RWPE2 (cell line): ENCODE results near the gene GPX1.
A peak's percentile ranks its signal among the peaks of the same experiment; 100 is the strongest.

Source experiments
- ATAC-seq: fragments of 200-7000 bp; cut with Tn5 transposase; 3 replicates; pipeline ENCODE4 v1.9.1; 2021; ENCODE audit warnings: low read depth
- DNase-seq: peaks from one replicate; pipeline ENCODE4 v3.0.0-alpha.2; 2020; ENCODE audit warnings: low spot score
- H3K27ac ChIP-seq: fragments of 450-650 bp; 2 replicates; pipeline ENCODE4 v1.5.1; 2017; ENCODE audit warnings: mild to moderate bottlenecking; ENCODE audit not compliant: poor library complexity, severe bottlenecking
- H3K27me3 ChIP-seq: fragments of 250-450 bp; sonication (Bioruptor Pico); 2 replicates; pipeline ENCODE4 v1.5.1; 2021; ENCODE audit warnings: mild to moderate bottlenecking, moderate library complexity; ENCODE audit not compliant: insufficient read depth, poor library complexity, severe bottlenecking
- H3K36me3 ChIP-seq: fragments of 250-450 bp; sonication (Bioruptor Pico); 2 replicates; pipeline ENCODE4 v1.5.1; 2020; ENCODE audit warnings: low read depth, mild to moderate bottlenecking, moderate library complexity
- H3K4me1 ChIP-seq: fragments of 250-450 bp; sonication (Bioruptor Pico); 2 replicates; pipeline ENCODE4 v1.5.1; 2021; ENCODE audit warnings: mild to moderate bottlenecking, moderate library complexity; ENCODE audit not compliant: insufficient read depth, poor library complexity, severe bottlenecking
- H3K4me3 ChIP-seq: fragments of 250-450 bp; sonication (Bioruptor Pico); 2 replicates; pipeline ENCODE4 v1.5.1; 2021; ENCODE audit warnings: mild to moderate bottlenecking, moderate library complexity; ENCODE audit not compliant: severe bottlenecking
- H3K9me3 ChIP-seq: fragments of 250-450 bp; sonication (Bioruptor Pico); 2 replicates; pipeline ENCODE4 v1.5.1; 2021; ENCODE audit warnings: mild to moderate bottlenecking, moderate library complexity; ENCODE audit not compliant: severe bottlenecking
- TF ChIP-seq, protein P1 (sequence below): fragments of 450-650 bp; IDR thresholded peaks from one replicate; pipeline ENCODE4 v1.5.1; 2017; ENCODE audit warnings: mild to moderate bottlenecking, moderate library complexity; ENCODE audit not compliant: poor library complexity, severe bottlenecking

Gene GPX1

DNA sequence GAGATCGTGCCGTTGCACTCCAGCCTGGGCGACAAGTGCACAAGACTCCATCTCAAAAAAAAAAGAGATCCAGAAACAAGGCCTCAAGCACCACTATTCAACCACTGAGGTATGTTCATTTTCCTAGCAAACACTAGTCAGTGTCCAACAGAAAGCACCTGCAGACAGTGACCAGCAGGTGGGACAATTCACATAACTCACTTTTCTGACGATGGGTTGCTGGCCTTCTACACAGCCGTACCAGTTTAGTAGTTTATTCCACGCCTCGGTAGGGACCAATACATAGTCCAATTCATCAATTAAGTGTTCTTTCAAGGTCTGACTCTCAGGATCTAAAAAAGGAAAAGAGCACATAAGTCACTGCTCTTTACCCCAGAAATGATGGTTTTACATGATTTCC is 30.7 kb downstream of the GPX1 start:
- Histone ChIP-seq H3K36me3 (peaks cover 95% of the 10 kb centered on the region), H3K4me1 (peaks cover 6% of the 10 kb centered on the region), H3K4me3 (no peak overlapping the region), H3K27ac (peak overlapping the region; percentile 17), H3K27me3 (no peaks in the 10 kb centered on the region), H3K9me3 (no peaks in the 10 kb centered on the region)
- TF ChIP-seq, protein P1, sequence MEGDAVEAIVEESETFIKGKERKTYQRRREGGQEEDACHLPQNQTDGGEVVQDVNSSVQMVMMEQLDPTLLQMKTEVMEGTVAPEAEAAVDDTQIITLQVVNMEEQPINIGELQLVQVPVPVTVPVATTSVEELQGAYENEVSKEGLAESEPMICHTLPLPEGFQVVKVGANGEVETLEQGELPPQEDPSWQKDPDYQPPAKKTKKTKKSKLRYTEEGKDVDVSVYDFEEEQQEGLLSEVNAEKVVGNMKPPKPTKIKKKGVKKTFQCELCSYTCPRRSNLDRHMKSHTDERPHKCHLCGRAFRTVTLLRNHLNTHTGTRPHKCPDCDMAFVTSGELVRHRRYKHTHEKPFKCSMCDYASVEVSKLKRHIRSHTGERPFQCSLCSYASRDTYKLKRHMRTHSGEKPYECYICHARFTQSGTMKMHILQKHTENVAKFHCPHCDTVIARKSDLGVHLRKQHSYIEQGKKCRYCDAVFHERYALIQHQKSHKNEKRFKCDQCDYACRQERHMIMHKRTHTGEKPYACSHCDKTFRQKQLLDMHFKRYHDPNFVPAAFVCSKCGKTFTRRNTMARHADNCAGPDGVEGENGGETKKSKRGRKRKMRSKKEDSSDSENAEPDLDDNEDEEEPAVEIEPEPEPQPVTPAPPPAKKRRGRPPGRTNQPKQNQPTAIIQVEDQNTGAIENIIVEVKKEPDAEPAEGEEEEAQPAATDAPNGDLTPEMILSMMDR: no peak
- ATAC-seq: peak; percentile 29; the same call in 1 of the 3 replicates
- no peak for DNase-seq

DNA sequence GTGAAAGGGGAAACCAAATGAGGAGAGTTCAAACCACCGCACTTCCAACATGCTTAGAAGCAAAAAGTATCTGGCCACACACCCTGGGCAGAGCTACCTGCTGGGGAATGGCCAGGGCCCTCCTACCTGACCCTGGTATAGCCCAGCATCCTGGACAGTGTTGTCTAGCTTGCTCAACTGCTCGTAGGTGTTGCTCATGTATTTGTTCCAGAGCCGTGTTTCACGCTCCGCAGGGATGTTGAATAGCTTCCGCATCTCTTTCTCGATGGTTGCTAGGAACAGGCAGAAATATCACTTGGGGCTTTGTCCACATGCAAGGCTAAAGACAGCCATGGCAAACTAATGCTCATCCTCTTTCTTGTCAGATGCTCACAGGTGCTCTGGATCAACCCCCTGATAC is 33.4 kb downstream of the GPX1 start:
- H3K9me3 ChIP-seq: no peaks in the 10 kb centered on the region
- H3K27me3 ChIP-seq: no peaks in the 10 kb centered on the region
- ATAC-seq: no peak
- peaks cover 93% of the 10 kb centered on the region for H3K36me3 ChIP-seq
- peaks cover 6% of the 10 kb centered on the region for H3K4me1 ChIP-seq
- no peak overlapping the region for H3K4me3 ChIP-seq
- DNase-seq: no peak
- TF ChIP-seq, protein P1: no peak
- H3K27ac ChIP-seq: no peak overlapping the region

DNA sequence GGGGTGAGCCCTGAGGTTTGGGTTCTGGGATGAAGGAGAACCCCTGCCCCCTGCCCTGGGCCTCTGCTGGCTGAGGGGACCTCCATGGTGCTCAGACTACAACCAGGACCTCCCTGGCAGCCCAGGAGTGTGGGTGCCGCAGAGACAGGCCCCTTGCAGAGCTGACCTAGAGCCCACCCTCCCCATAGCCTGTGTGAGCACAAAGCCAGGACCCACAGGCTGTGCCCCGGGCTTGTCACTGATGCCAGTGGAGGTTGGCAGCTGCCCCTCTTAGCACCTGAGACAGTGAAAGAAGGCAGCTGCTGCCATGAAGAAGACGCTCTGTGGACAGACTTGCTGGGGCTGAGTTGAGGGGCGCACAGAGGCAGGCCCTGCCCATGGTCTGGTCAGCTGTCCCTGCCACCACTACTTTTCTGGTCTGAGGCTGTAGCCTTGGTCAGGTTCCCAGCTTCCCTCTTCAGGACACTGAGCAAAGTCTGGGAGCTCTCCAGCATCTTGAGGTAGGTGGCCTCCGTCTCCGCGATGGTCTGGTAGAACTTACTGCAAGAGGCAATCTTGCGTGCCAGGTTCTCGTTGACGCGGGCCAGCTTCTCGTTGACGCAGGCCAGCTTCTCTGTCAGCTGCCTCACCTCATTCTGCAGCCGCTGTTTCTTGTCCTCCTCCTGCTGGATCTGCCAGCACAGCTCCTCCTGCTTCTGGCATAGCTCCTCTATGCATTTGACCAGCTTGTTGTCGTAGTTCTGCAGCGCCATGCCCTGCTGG is 41.3 kb downstream of the GPX1 start:
- Histone ChIP-seq H3K9me3 (no peaks in the 10 kb centered on the region), H3K4me1 (no peaks in the 10 kb centered on the region), H3K27me3 (no peaks in the 10 kb centered on the region), H3K27ac (no peak overlapping the region), H3K36me3 (peaks cover 78% of the 10 kb centered on the region), H3K4me3 (no peak overlapping the region)
- TF ChIP-seq, protein P1: no peak
- DNase-seq (no peak), ATAC-seq (no peak)

DNA sequence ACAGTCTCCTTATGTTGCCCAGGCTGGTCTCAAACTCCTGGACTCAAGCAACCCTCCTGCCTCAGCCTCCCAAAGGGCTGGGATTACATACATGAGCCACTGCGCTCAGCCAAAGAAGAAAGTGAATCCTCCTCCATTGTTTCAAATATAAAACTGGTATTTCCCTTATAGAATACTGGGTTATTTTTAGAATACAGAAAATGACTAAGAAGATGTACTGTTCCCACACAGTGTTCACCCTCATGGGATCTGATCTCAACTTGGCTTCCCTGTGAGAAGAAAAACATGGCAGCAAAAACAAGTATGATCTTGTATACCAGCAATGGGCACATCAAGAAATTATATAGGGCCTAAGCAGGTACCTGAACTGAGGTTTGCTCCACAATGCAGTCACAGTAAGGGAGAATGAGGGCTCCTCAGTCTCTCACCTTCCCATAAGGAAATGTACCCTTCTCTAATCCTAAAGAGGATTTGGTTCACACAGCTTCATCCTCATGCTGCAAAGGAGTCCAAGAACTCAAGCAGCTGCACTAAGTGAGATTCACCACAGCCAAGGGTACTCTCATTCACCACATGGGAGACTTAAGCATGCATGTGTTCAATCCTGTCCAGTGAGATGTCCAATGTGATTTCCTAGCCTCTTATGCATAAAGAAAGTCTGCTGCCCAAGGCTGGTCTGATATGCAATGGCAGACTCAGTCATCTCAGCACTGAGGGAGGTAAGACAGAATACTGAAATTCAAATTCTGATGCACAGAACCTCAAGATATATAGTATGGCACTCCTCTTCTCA is 44.1 kb downstream of the GPX1 start:
- no peak for ATAC-seq
- no peak for DNase-seq
- TF ChIP-seq, protein P1: no peak
- no peaks in the 10 kb centered on the region for H3K27me3 ChIP-seq
- H3K27ac ChIP-seq: no peak overlapping the region
- H3K4me1 ChIP-seq: no peaks in the 10 kb centered on the region
- H3K9me3 ChIP-seq: no peaks in the 10 kb centered on the region
- peaks cover 79% of the 10 kb centered on the region for H3K36me3 ChIP-seq
- H3K4me3 ChIP-seq: no peak overlapping the region
